Eye (tissue), 1 donor: ENCODE results near the gene GPR156.

Source experiments
- DNase-seq: peaks from one replicate; pipeline ENCODE4 v3.0.0-alpha.2; 2015

GPR156 gene

DNA sequence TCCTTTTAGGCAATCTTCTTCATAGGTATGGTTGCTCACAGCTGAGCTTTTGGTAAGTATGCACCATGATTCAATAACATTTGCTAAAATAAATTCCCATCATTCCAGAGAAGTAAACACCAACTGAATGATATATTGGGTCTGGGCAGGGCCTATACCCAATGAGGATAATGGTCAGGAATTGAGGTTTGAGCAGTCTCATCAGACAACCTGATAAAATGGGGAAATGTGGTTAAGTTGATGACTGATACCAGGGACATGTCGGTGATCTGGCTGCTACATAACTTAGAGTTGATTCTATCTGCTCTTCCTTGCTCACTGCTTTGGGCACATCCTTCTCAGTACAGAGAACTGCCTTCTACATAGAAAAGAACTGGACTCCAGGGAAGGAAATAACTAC lies 92.9 kb downstream of the GPR156 start:
- no peak for DNase-seq

DNA sequence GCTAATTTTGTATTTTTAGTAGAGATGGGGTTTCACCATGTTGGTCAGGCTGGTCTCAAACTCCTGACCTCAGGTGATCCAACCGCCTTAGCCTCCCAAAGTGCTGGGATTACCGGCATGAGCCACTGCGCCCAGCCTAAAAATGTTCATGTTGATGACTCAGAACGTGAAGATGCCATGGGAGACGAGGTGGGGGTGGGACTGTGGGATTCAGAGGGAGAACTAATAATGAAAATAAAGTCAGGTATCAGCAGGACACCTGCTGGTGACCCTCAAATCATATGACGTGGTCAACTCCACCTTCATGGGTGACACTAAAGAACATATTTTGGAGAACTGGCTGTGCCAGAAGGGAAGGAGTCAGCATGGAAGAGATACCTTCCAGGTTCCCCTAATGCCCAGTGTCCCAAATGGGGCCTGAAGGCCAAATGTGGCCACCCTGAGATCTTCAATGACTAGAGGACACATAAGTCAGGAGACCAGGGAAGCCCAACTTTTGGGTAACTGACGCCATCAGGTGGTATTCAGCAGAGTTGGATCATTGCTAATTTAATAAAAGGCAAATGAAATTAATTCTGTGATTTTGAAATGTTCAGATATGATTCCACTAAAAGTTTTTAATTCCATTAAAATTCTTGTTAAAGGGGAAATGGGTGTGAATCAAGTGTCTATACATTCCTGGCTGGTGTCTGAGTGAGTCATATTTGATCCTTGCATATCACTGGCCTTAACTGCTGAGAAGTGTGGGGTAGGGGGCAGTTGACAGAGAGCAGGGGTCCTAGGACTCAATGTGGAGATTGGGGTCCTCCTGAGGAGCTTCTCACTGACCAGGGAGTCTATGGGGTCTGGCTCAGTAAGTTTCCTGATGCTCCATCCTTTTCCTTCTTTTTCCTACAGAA lies 102.2 kb downstream of the GPR156 start:
- no peak for DNase-seq

DNA sequence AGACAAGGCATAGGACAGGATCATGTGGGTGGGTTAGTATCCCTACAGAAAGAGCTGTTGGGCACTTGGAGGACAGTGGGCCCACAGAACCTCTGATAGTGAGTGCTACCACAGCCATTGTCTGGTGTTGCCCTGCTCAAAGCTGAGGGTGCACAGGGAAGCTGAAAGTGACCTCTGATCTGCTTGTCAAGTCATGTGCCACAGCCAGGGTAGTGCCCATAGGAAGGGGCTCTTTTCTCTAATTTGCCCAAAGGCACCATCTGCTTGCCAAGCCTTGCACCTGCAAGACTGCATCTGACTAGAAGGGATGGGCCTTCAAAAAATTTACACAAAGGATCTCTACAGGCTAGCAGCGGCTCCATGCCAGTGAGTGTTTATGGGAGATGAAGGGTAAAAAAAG lies 103.4 kb downstream of the GPR156 start:
- no peak for DNase-seq

DNA sequence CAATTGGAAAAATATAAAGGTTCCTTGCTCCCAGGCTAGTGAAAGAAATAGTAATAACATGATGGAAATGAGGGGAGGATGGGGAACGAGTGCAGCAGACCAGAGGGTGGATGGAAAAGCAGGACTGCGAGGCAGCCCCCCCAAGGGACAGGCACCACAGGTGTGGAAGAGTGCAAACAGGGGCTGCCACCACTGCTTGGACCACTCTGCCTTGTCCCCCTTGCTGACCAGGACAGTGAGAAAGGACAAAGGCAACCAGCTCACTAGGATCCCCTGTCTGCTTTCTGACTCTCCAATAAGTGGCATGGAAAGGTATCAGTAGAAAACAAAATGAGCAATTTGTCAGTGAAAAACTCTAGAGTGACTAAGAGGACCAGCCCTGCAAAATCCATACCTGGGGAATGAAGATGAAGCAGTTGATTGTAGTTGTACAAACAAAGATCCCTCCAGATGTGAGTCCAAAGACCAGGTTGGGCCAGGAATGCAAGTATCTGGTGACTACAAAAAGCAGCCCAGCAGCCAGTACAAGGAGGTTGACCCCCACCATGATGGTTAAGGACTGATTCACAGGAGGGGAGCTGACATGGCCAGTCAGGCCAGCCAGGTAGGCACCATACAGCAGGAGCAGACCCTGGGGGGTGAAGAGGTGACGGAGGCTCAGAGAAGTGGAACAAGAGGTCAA lies 104.2 kb downstream of the GPR156 start:
- DNase-seq = no peak

DNA sequence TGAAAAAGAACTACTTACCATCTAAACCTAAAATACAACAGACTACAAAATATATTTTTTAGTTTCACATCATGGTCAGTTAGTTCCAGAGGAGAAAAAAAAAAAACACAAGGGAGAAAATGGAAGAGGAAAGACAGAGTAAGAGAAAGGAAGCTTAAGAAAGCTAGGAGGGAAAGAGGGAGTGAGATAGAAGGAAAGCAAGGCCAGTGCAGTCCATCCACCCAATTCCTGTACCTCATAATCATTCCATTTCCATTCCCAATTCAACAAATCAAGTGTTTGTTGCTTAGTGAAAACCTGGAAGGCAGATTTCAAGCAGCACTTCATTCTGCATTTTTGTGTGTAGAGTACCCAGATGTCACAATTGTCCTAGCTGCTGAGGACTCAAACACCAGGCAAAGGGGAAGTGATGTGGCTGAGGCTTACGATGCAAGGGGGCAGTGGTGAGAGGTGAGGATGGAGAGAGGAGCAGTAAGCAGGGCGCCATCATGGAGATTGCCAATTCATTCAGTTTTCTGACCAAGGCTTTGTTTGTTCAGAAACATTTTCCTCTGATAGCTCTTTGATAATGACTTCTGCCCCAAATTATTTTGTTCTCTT lies 107.2 kb downstream of the GPR156 start:
- DNase-seq = no peak

DNA sequence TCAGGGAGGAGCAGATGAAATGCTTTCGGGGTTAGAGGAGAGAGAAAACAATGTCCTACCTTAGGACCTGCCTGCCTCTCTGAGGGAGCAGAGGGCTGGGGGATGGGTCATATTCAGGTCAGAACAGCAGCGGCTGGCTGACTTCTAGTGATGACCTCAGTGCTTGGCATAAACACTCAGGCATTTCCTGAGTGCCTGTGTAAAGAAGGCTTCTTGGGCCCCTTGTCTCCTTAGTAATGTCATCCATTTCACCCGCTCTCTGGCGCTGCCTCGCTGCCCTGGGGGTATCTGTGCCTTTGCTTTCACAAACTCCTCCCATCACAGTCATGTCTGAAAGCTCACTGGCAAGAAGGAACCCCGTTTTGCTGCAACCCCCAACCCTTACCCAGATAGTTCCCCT lies 107.9 kb downstream of the GPR156 start:
- peak; percentile 61 for DNase-seq

DNA sequence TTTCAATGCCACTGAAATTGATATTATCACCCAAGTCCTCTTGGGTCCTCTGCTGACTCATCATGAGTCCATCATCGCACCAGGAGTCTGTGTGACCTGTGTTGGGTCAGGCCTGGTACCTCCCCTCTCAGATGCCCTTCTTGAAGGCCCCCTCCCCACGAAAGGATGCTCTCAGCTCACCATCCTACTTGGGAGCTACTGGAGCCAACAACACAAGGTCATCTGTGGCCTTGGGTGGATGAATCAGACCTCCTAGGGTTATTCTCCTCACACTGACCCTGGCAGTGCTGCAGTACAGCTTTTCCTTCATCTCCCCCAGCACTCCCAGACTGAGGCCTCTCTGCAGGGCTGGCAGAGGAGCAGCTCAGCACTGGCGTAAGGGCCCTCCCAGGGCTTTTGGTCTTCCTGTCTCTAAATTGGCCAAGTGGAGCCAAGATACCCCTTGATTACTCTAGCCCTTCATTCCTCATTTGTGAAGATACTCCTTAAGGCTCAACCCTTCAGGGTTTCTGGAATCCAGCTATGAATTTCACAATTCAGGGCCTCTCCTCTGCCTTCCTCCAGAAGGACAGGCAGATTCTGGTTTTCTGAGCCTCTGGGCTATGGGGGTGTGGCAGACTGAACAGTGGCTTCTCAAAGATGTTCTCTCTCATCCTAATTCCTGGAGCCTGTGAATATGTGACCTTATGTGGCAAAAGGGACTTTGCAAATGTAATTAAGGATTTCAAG lies 110.0 kb downstream of the GPR156 start:
- no peak for DNase-seq

DNA sequence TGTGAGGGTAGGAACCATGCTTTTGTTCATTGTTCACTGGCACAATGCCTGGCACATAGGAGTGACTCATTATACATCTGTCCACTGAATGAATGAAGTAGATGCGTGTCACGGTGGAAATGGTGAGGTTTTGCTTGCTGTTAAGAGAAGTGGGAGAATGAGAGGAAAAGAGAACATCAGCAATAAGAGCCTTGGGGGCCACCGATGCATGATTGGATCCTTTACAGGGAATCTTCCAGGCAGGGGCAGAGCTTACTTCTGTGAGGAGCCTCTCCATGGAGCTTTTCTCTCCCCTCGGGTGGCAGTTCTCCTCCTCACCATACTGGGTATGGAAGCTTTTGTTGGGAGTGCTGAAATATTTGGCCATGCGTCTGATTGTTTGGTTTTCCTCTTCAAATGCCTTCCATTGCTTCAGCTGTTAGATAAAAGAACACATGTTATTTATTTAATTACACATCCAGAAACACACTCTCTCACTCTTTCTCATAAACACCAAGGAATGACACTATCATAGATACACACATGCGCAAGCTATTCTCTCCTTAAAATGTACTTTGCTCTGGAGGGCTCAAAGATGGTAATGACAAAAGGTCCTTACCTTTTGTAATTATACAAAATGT lies 111.9 kb downstream of the GPR156 start:
- no peak for DNase-seq

DNA sequence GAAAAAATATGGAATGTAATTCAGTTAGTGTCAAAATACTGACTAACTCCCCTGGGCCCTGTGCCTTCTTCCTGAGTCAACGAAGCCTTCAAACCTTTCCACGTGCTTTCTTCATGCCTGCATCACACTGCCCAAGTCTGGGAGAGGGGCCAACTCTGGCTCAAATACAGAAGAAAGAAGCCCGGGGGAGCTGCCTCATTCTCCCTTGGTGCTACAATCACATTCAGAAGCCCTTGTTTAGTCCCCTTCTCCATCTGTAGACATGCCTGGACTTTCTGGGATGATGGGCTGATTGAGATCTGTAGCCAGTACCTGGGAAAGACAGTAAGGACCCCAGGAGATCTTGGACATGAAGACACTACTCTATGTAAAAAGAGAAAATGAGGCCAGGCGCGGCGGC lies 113.0 kb downstream of the GPR156 start:
- no peak for DNase-seq

DNA sequence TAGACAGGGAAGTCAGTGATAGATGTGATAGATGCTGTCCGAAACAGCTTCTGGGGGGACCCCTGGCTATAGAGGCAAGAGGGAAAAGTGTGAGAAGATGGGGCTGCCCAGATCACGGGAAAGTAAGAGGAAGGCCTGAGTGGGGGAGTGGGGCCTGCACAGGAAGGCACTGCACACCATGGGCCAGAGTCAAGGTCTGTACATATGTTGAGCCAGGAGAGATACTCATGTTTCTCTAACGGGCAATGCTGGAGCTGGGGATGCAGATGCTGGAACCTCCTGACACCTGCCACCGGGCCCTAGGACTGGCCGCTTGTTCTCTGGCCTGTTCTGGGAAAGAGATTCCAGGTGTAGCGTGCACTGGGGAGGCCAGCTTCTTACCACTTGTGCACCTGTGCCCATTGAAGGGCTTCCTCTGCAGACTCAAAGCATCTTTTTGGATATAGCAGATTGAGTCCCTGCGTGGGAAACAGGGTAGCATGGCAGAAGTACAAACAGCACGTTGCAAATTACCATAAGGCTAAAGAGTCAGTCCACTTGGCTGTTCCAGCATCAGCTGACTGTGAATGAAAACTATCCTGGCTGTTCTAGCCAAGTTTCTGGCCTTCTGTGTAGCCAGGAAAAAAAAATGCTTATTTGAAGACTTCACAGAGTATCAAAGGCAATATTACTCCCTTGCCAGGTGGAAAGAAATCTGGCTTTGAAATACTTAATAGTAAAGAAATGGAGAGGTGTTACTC lies 113.7 kb downstream of the GPR156 start:
- no peak for DNase-seq

DNA sequence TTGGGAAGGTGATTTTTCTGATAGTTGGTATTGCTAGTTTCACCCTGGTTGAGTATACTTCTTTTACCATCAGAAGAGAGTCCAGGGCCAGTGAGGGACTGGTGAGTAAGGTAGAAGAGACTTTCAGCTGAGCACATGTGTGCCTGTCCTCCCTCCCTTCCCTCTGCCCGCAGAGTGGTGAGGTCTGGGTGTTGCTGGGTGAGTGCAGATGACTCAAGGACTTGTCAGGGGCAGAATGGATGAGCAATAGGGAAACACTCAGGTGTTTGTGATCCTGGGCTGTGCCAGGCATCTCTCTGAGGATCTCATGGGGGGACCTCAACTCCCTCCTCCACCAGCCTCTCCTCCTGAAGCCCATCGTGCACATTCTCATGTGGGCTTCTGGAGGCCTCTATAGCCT lies 114.8 kb downstream of the GPR156 start:
- no peak for DNase-seq

DNA sequence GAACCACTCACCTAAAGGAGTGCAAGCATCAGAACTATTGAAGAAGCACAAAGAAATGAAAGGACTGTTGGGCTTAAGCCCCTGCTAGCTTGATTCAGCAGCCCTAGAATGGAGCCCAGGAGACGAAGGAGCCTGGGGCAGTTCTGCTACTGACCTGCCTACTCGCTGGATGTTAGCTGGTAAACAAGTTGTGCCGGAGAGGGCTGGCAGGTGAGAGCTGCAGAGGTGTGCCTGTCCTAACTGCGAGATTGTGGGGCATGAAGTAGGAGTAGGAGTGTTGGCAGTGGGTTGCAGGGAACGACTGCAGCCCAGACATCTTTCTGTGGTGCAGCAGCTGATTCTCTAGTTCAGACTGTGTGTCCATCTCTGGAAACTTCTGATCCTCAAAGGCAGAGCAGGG lies 115.6 kb downstream of the GPR156 start:
- DNase-seq = no peak

DNA sequence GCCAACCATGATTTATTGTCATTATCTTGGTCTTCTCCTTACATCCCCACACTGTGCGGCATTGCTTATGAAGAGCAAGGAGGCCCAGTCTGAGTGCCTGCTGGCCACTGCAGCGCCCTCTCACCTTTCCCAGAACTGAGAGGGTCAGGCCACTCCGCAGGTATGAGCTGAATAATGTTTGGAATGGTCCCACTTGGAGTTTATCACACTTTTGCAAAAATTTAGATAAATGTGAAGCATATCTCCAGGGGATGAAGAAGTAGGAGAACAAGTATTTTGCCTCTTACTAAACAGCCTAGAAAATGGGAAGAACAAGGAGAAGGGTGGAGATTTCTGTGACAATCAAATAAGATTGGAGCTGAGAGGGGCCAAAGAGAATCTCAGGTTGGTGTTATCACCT lies 116.4 kb downstream of the GPR156 start:
- no peak for DNase-seq

DNA sequence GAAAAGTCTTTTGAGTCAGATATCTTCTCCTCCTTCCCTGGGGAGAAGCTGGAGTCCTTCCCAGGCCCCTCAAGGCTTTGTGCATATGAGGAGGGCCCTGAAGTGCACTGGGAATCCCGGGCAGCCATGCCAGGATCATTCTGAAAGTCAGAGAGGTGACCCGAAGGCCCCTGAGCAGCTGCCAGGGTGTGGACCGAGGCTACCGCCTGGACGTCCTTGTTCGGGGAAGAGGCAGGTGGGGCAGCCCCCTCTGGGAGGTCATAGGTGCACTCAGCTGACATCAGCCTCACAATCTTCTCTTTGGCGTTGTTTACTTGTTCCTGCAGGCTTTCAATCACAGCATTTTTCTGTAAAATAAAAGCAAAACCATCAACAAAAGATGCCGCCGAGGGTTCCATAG lies 117.0 kb downstream of the GPR156 start:
- DNase-seq = no peak

DNA sequence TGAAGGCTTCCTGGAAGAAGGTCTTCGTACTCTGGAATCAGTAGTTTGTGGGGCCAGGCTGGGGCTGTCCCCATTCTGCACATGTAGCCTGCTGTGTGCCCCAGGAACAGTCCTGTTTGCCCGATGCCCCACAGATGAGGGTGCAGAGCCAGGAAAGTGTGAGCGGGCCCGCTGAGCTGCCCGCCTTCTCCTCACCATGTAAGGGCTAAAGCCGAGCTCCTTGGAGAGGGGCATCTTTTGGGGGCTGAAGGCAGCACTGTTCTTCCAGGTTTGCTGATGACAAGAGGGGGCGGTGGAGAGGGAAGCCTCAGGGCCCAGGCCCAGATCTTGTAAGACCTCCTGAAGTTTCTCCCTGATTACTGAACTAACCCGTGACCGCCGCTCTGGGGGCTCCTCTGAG lies 117.5 kb downstream of the GPR156 start:
- DNase-seq = no peak

DNA sequence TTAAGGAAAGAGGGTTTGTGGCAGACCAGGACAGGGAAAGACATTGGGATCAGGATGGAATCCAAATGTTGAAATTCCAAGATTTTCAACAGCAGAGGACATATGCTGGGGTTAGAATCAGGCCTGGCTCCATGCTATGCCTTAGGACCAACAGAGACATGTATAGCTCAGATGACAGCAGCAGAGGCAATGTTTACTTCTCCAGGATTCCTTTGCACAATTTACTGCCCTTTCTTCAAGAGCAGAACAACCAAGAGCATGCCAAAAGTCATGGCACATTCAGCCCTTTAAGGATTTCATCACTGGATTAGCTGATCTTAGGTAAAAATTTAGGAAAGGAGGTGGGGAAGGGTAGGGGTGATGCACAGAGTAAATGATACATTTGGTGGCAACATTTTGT lies 121.2 kb downstream of the GPR156 start:
- DNase-seq = no peak

DNA sequence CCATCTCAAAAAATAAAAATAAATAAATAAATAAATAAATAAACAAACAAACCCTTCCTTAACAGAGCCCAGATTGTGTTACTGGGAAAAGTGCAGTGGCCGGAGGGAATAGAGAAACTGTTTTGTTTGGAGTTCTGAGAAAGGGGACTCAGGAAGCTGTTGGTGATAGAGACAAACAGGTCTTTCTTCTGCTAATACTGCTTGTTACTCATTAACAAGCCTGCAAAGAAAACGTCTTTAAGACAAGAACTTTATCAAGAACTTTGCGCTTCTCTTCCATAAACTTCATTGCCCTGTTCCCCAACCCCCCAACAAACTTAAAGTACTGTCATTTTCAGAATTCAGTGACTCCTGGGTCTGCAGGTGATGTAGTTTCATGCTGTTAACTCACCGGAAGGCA lies 122.0 kb downstream of the GPR156 start:
- no peak for DNase-seq

DNA sequence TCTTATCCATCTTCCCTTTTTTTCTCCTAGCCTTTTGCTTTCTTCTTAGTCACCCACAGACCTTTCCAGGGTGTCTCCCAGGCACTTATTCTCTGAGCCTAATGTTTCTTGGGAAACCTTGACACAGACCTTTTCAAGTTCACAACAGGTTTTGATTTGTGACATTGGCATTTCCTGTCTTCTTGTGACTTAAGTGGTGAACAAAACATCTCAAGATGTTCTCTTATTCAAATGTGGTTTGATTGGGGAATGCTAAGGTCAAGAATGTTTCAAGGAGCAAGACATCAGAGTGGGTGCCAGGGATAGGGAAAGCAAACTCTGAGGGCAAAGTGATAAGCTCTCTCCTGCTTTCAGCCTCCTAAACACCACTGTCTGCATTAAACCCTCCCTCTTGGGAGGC lies 122.6 kb downstream of the GPR156 start:
- DNase-seq = no peak

DNA sequence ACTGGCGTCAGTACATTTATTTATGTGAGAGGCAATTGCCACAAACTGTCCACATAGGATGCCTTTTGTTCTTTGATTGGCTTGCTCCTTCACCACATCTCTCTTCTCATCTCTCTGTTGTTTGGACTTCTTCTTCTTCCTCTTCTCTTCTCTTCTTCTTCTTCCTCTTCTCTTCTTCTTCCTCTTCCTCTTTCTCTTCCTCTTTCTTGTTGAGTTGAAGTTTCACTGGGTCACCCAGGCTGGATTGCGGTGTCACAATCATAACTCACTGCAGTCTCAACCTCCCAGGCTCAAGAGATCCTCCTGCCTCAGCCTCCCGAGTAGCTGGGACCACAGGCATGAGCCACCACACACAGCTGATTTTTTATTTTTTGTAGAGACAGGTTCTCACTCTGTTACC lies 123.1 kb downstream of the GPR156 start:
- no peak for DNase-seq

DNA sequence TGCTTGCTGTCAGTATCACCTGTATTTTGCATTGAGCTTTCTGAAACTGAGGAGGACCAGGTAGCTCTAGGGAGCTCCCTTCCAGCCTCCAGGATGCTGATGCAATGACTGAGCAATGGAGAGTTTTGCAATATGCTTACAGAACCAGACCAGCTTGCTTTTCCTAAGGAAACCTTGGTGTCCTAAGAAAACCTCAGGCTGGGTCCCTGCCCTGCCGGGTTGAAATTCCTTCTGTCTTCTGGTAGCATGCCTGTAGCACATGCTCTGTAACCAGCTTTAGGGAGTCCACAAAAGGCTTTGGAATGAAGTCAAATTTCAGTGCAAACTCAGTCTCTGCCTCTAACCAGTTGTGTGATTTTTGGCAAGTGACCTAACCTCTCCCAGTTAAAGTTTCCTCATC lies 125.0 kb downstream of the GPR156 start:
- DNase-seq = peak; percentile 22

DNA sequence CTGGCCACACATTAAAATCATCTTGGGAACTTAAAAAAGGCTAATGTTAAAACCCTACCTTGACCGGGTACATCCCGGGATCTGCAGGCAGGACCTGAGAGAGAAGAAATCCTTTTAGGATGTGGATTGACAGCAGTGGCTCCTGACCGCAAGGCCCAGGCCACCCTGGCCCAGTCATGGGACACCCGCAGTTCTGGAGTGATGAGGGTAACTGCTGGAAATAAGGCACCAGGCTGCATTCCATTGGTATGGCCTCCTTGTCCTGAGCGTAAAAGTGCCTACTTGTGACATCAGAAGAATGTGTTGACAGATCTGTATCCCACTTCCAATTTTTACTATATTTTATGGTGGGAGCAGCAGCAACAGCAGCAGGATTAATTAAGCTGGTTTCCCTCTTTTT lies 127.3 kb downstream of the GPR156 start:
- DNase-seq = no peak

DNA sequence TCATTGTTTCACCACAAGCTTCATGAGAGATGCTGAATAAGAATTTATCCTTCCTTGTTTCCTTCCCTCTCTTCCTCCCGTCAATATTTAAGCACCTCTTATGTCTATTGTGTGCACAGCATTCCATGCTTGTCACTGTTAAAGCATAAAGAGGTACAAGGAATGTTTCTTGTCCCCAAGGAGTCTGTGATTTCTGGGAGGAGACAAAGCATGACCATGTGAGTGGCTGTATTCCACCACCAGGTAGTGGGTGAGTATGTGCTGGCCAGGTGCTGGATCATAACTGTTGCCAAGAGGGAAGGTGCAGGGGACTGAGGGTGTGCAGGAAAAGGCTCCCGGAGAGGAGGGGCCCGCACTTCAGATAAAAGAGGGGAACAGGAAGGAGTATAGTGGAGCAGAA lies 127.9 kb downstream of the GPR156 start:
- no peak for DNase-seq
